Endometrial microvascular endothelial cells (primary cell): Measurements from ENCODE around the gene CHAD. TPM values are rescaled to one million over a fixed set of nuclear protein-coding genes. Genes with fewer than 3 reads are reported as not detected.
"Not testable (repeated sequence)": the region's sequence is repeated elsewhere in the genome, so short reads cannot be mapped to it uniquely, and the experiment has no call there.

Experiments used
- in situ Hi-C: cut with HindIII; loops from 2 replicates; pipeline ENCODE4 v1.10.0; 2017; ENCODE audit warnings: low sequenced_read_pairs, low pct_unique_long_range_greater_than_20kb; ENCODE audit errors: inconsistent ontology term
- total RNA-seq: library from RNA; depleted of rRNA; stranded (reverse); fragments of >200 nt; gene quantifications from one replicate; pipeline ENCODE4 v1.2.3, GENCODE V29; 2015; ENCODE audit errors: inconsistent ontology term

The CHAD gene
- total RNA-seq, 1 donor from 2014 or later = not detected

DNA sequence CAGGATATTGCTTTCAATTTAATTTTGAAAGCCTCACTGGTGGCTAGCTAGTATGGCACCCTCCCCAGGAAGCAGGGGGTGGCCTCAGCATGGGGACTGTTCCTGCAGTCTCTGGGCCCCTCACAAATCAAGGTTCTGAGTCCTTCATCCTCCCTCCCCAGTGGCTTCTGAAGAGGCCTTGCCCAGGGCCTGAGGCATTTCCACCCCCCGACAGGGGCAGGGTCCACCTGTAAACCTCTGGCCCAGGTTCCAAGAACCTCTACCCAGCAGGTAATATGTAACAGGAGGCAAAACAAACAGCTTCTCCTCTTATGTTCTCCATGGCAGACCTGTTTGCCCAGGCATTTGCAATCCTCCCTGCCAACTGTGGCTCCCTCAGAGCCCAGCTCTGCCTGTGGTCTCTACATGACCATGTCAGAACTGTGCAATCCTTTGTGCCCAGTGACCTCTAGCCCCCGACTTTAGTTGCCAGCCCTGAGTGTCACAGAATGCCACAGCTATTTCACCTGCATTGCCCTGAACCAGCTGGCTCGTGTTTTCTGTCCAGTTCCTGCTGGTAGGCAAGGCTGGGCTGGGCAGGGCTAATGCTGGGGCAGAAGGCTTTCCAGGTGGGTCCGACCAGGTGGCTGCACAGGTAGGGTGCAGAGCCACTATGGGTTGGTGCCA, 28.4 kb downstream of the CHAD start:
- in situ Hi-C loops = no loop called here

- in situ Hi-C loops = no loop called here
Observed at GRCh38 chr17:50439008-50439407, 29.7 kb downstream of the CHAD start.

DNA sequence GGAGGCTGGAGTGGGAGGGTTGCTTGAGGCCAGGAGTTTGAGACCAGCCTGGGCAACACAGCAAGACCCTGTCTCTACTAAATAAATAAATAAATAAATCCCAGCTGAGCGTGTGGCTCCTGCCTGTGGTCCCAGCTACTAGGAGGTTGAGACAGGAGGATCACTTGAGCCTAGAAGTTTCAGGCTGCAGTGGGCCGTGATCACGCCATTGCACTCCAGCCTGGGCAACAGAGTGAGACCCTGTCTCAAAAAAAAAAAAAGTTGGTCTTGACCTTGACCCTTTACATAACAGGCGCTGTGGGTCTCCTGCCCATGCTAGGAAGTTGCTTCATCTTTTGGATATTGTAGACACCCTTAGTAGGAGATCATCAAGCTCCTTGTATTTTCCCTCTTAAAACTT, 31.3 kb downstream of the CHAD start:
- in situ Hi-C loops = no loop called here

DNA sequence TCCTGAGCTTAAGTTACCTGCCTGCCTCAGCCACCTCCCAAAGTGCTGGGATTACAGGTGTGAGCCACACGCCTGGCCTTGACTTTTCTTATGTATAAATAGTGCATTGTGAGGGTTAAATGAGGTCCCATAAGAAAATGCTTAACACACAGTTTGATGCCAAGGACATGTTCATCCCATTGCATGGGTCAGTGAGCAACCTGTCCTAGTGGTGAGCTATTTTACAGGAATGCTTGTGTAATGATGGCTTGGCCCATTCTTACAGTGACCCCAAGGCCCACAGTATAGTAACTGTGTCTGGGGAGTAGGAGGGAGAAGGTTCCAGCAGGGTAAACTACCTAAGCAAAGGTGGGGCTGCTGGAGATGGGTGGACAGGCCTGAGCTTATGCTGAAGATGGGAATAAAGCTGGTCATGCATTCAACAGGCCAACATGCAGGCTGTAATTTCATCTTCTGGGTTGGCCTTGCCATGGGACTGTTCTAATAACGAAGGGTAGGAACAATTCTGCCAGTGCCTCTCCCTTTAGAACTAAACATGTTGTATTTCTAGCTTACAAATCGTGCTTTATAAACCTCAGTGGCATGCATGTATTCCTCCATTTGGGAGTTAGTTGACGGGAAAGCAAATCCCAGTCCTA, 36.4 kb downstream of the CHAD start:
- in situ Hi-C loops = no loop called here

GRCh38 chr17:50430821-50431618, 37.7 kb downstream of the CHAD start:
- in situ Hi-C loops = no loop called here

DNA sequence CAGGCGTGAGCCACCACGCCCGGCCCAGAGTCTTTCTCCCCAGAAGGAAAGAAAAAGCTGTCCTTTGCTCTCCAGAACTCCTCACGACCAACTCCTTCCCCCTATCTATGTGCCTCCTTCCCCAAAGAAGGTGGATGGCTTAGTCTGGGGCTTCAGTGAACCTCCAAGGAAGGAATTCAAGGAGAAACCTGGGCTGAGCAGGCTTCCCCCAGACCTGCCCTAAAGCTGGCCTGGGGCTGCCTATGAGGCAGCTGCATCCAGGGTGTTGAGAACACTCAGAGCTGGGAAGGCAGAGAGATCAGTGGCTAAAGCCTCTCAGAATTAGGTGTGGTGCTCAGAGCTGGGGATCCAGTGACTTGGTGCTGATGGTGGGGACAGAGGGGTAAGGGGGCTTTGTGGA, 38.9 kb downstream of the CHAD start:
- in situ Hi-C loops = no loop called here

DNA sequence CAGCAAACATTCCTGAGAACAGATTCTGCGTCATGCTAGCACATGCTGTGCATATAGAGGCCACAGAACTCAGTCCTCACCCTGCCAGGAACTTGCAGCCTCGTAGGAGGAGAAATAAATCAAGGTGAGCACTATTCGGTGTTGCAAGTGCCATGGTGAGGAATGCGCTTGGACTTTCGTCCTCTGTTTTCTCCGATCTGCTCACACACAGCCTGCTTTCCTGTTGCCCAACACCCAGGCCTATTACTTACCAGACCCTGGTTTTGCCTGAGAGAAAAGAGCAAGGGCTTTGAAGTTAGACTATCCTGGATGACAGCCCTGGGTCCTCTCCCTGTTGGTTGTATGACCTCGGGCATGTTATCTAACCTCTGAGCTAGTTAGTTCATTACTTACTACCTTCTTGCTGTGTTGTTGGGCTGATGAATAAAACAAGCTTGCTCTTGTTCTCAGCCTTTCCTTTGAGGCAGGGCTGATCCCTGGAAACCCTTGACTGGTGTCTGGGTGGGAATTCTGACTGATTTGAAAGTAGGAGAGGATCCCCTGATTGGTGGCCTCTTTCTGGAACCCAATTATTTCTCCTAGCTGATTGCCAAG, 39.8 kb downstream of the CHAD start:
- in situ Hi-C loops = no loop called here

- in situ Hi-C loops = not testable (repeated sequence)
Observed at GRCh38 chr17:50428126-50428525, 40.6 kb downstream of the CHAD start.

DNA sequence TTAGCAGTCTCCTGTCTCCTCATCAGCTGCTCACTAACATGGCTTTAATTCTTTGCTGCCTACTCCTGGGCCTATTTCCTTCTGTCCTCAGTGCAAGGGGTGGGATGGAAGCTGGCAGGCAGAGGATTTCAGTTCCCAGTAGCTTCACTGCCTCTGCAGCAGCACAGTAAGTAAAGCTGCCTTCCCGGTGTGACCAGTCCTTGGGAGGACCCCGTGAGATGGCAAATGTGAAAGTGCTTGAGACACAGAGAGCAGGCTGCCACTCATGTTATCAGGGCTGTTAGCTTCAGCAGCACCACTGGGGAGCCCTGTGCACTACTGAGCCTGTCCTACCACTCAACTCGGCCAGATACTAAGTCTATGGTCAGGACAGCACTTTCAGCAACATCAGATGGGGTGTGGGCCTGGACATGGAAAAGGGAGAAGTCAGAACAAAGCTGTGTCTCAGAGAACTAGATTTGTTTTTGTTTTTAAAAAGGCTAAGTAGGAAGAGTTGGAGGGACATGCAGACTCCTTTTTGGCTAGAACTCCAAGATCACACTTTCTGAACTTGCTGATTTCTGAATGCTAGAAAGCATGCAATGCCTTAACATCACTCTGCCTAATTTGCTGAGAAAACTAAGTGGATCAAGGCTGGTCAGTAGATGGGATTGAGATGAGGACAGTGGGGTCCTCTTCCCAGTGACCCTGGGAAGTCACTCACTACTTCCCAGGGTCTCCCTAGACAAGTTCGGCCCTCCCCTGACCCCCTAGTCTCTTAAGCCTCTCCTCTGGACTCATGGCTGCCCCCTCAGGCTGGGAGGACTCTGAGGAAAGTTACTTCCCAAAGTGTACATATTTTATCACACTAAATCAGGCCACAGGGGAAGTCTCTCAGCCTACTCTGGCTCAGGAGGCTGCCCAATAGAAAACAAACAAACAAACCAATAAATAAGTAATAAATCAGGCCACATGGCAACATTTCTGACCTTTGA, 41.6 kb downstream of the CHAD start:
- in situ Hi-C loops = no loop called here

- in situ Hi-C loops = no loop called here
Observed at GRCh38 chr17:50426472-50426782, 42.3 kb downstream of the CHAD start.

GRCh38 chr17:50425682-50426471, 42.8 kb downstream of the CHAD start, which contains the start of gene ACSF2:
TSS of gene ACSF2 (plus strand) at chr17:50426218. CDS start at chr17:50426262, 44 bp downstream.
- in situ Hi-C loops = no loop called here

GRCh38 chr17:50424996-50425681, 43.5 kb downstream of the CHAD start:
- in situ Hi-C loops = no loop called here

DNA sequence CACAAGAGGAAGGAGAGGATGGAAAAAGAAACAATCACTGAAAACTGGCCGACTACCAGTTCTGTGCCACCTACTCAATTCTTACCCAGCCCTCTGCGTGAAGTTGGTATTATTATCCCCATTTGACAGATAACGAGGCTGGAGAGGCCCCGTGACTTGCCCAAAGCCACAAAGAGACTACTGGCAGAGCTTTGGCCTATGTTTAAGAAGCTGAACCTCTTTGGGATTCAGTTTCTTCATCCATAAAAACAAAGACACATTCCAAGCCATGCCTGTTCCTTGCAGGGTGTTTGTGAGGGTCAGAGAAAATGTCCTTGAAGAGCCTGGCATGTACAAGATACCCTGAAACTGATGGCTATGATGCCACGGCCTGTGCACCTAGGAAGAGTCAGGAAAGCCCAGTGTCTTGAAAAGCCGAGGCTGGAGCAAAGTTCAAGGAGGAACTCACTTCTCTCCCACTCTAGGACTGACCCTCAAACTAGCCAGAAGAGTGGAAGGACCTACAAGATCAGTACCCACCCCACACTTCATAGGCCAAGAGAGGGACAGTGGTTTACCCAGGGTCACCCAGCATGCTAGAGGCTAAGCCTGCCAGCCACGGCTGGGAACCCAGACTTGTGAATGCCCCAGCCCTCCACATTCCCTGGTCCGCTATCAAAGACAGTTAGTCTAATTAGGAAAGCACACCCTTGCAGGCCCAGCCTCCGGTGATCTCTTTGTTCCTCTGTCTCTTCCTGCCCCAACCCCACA, 44.3 kb downstream of the CHAD start:
- in situ Hi-C loops = no loop called here

- in situ Hi-C loops = no loop called here
Observed at GRCh38 chr17:50423553-50424159, 45.0 kb downstream of the CHAD start.

GRCh38 chr17:50422738-50423137, 45.9 kb downstream of the CHAD start:
- in situ Hi-C loops = no loop called here

DNA sequence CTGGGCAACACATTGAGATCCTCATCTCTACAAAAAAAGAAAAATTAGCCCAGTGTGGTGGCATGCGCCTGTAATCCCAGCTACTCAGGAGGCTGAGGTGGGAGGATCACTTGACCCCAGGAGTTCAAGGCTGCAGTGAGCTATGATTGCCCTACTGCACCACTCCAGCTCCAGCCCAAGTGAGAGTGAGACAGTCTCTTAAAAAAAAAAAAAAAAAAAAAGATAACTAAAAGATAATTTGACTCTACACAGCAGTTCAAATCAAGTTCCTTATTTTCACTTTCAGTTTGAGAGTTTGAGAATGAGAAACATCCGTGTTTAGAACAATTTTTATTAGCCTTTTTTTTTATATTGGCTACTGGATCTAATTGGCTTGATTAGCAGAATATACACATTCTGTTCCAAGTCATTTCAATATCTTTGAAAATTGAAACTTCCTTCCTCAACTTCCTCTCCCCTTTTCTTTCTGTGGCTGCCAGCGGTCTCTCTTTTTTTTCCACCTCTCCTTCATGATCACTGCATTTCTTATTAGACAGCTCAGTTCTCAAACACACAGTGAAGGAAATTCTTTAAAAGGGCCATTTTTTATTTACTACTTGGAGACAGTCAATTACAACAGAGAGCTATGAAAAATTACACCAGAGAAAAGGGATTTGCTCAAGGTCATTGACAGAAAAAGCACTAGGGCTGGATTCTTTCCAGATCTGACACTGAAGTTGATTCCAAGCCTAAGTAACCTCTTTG, 47.2 kb downstream of the CHAD start:
- in situ Hi-C loops = no loop called here
